Spinal cord (tissue), 10 donors: ENCODE data around the gene C1QTNF6. TPM values are rescaled to one million over a fixed set of nuclear protein-coding genes. Genes with fewer than 3 reads are reported as not detected.

Source experiments
- DNase-seq, 6 donors: peaks; one replicate each; pipeline versions ENCODE4 v3.0.0 to v3.0.0-alpha.2; 2013 to 2015; ENCODE audit warnings: low spot score in 6 of 6, low read depth in 4 of 6
- H3K27ac ChIP-seq: one replicate; pipeline ENCODE4 v1.5.1; 2013; ENCODE audit warnings: low read depth, low read length, control low read depth
- H3K27me3 ChIP-seq: one replicate; pipeline ENCODE4 v1.6.1; 2013; ENCODE audit warnings: low read length; ENCODE audit not compliant: control insufficient read depth, insufficient read depth
- H3K36me3 ChIP-seq: one replicate; pipeline ENCODE4 v1.6.1; 2013; ENCODE audit warnings: low read length; ENCODE audit not compliant: control insufficient read depth, insufficient read depth
- H3K4me1 ChIP-seq: one replicate; pipeline ENCODE4 v1.6.1; 2013; ENCODE audit warnings: low read length; ENCODE audit not compliant: control insufficient read depth, insufficient read depth
- H3K4me3 ChIP-seq: one replicate; pipeline ENCODE4 v1.5.1; 2013; ENCODE audit warnings: low read depth, low read length, control low read depth
- H3K9me3 ChIP-seq: one replicate; pipeline ENCODE4 v1.6.1; 2013; ENCODE audit warnings: low read length; ENCODE audit not compliant: control insufficient read depth, insufficient read depth
- WGBS: methylation state at CpG from one replicate; pipeline ENCODE4 v1.1.5; 2013; ENCODE audit warnings: missing lambda C conversion rate; ENCODE audit not compliant: insufficient coverage; 5-methylcytosine and 5-hydroxymethylcytosine counted together
- polyA plus RNA-seq, 2 donors: library from polyadenylated mRNA; unstranded; fragments of 120-200 nt; gene quantifications; one replicate each; pipeline ENCODE4 v1.2.1, GENCODE V29; 2013; ENCODE audit not compliant: insufficient read length in 2 of 2
- total RNA-seq, 2 donors: library from RNA; depleted of rRNA in 1 of 2; stranded (reverse); fragments of 120-200 nt in 1 of 2; fragments of >200 nt in 1 of 2; gene quantifications; one replicate each; pipeline versions ENCODE4 v1.2.3 to v1.2.4, GENCODE V29; 2013 to 2014
- donor health status: healthy.

The C1QTNF6 gene
- total and polyA plus RNA-seq, 4 donors: 7.5 to 15.1 (median 12.9) TPM

- WGBS: 89% methylated on average over 12 of the region's 12 CpGs
- Histone ChIP-seq H3K27ac (no peak overlapping the region), H3K4me1 (peaks cover 19% of the 10 kb centered on the region), H3K9me3 (no peaks in the 10 kb centered on the region), H3K4me3 (no peak overlapping the region), H3K27me3 (no peaks in the 10 kb centered on the region), H3K36me3 (peaks cover 12% of the 10 kb centered on the region)
- DNase-seq: no peak
These were observed 3.7 kb downstream of the C1QTNF6 start for GRCh38 chr22:37184380-37184755.

- H3K27ac ChIP-seq: no peak overlapping the region
- H3K36me3 ChIP-seq: peaks cover 12% of the 10 kb centered on the region
- DNase-seq: no peak
- 84% methylated on average over 13 of the region's 17 CpGs for WGBS
- no peaks in the 10 kb centered on the region for H3K9me3 ChIP-seq
- no peaks in the 10 kb centered on the region for H3K27me3 ChIP-seq
- H3K4me1 ChIP-seq: peaks cover 24% of the 10 kb centered on the region
- H3K4me3 ChIP-seq: no peak overlapping the region
These were observed 4.3 kb downstream of the C1QTNF6 start for GRCh38 chr22:37183432-37184379.

- WGBS: 84% methylated on average over 2 of the region's 3 CpGs
- peaks cover 12% of the 10 kb centered on the region for H3K36me3 ChIP-seq
These were observed 5.2 kb downstream of the C1QTNF6 start for GRCh38 chr22:37182949-37183245.

GRCh38 chr22:37182101-37182948 lies 5.7 kb downstream of the C1QTNF6 start:
- Histone ChIP-seq H3K36me3 (peaks cover 12% of the 10 kb centered on the region), H3K4me3 (no peak overlapping the region), H3K27ac (no peak overlapping the region), H3K4me1 (peaks cover 25% of the 10 kb centered on the region), H3K27me3 (no peaks in the 10 kb centered on the region), H3K9me3 (no peaks in the 10 kb centered on the region)
- 76% methylated on average over 37 of the region's 37 CpGs for WGBS
- peak in 1 of 6 donors; percentile 31 for DNase-seq

More at GRCh38 chr22:37182949-37183245, 5.2 kb downstream of the C1QTNF6 start:
- no peak for DNase-seq
- Histone ChIP-seq H3K4me3 (no peak overlapping the region), H3K27ac (no peak overlapping the region), H3K27me3 (no peaks in the 10 kb centered on the region), H3K4me1 (peaks cover 24% of the 10 kb centered on the region), H3K9me3 (no peaks in the 10 kb centered on the region)

GRCh38 chr22:37181681-37182080 lies 6.4 kb downstream of the C1QTNF6 start:
- no peaks in the 10 kb centered on the region for H3K9me3 ChIP-seq
- H3K4me3 ChIP-seq: no peak overlapping the region
- peaks cover 12% of the 10 kb centered on the region for H3K36me3 ChIP-seq
- 90% methylated on average over 4 of the region's 4 CpGs for WGBS
- H3K4me1 ChIP-seq: peaks cover 26% of the 10 kb centered on the region
- no peak for DNase-seq
- H3K27me3 ChIP-seq: no peaks in the 10 kb centered on the region
- no peak overlapping the region for H3K27ac ChIP-seq

- no peak for DNase-seq
- Histone ChIP-seq H3K4me3 (no peak overlapping the region), H3K4me1 (peaks cover 36% of the 10 kb centered on the region), H3K36me3 (peaks cover 12% of the 10 kb centered on the region), H3K27me3 (no peaks in the 10 kb centered on the region), H3K27ac (no peak overlapping the region), H3K9me3 (no peaks in the 10 kb centered on the region)
- whole genome bisulfite sequencing: 97% methylated on average over 11 of the region's 15 CpGs
These were observed 7.4 kb downstream of the C1QTNF6 start for GRCh38 chr22:37180531-37181231.

GRCh38 chr22:37179622-37180420 lies 8.2 kb downstream of the C1QTNF6 start:
- no peak for DNase-seq
- Histone ChIP-seq H3K27me3 (peaks cover 2% of the 10 kb centered on the region), H3K9me3 (no peaks in the 10 kb centered on the region), H3K27ac (no peak overlapping the region), H3K4me3 (no peak overlapping the region), H3K4me1 (peaks cover 39% of the 10 kb centered on the region), H3K36me3 (peaks cover 12% of the 10 kb centered on the region)
- WGBS: 91% methylated on average over 30 of the region's 31 CpGs

- DNase-seq: no peak
- H3K9me3 ChIP-seq: no peaks in the 10 kb centered on the region
- peaks cover 39% of the 10 kb centered on the region for H3K4me1 ChIP-seq
- H3K27me3 ChIP-seq: peaks cover 2% of the 10 kb centered on the region
- H3K36me3 ChIP-seq: peaks cover 7% of the 10 kb centered on the region
- peak overlapping the region; percentile 31 for H3K27ac ChIP-seq
- H3K4me3 ChIP-seq: no peak overlapping the region
- WGBS: 93% methylated on average over 9 of the region's 10 CpGs
These were observed 8.9 kb downstream of the C1QTNF6 start for GRCh38 chr22:37179126-37179470.
